NCI-H1105 treated with DMSO at 0.1 percent for 48 hours (cell line): ENCODE measurements around the gene INHBC.

ENCODE experiments used
- DNase-seq: peaks from one replicate; lab custom pipeline; 2025; lab: John Stamatoyannopoulos, UW

Gene INHBC

GRCh38 chr12:57454566-57455373, 20.2 kb downstream of the INHBC start, which contains the start of gene INHBE:
Gene INHBE, plus strand, starts transcription at chr12:57455307. Its CDS starts 230 bp downstream, at chr12:57455537.
- DNase-seq, result no peak

GRCh38 chr12:57455374-57456144, 21.0 kb downstream of the INHBC start:
- DNase-seq, result no peak

- DNase-seq, result peak; percentile 6
Measured at GRCh38 chr12:57456145-57456700, 21.6 kb downstream of the INHBC start.

GRCh38 chr12:57456737-57457490, 22.3 kb downstream of the INHBC start:
- DNase-seq, result no peak

GRCh38 chr12:57458665-57459054, 24.1 kb downstream of the INHBC start:
- DNase-seq, result no peak

GRCh38 chr12:57459055-57459749, 24.6 kb downstream of the INHBC start:
- peak; percentile 85 for DNase-seq

GRCh38 chr12:57459750-57460467, 25.3 kb downstream of the INHBC start, which contains the start of gene GLI1:
Gene GLI1, plus strand, starts transcription at chr12:57459785. Its CDS starts 3,907 bp downstream, at chr12:57463692.
- DNase-seq, result no peak

- DNase-seq, result no peak
Measured at GRCh38 chr12:57460468-57460784, 25.8 kb downstream of the INHBC start.

- no peak for DNase-seq
Measured at GRCh38 chr12:57460841-57461275, 26.3 kb downstream of the INHBC start.

- DNase-seq, result no peak
Measured at GRCh38 chr12:57461276-57461916, 26.8 kb downstream of the INHBC start.

GRCh38 chr12:57461917-57462250, 27.3 kb downstream of the INHBC start:
- DNase-seq, result no peak

- peak; percentile 73 for DNase-seq
Measured at GRCh38 chr12:57462251-57462911, 27.8 kb downstream of the INHBC start.

GRCh38 chr12:57462912-57463253, 28.3 kb downstream of the INHBC start:
- no peak for DNase-seq

- DNase-seq, result no peak
Measured at GRCh38 chr12:57464569-57464968, 30.0 kb downstream of the INHBC start.

GRCh38 chr12:57465030-57465746, 30.6 kb downstream of the INHBC start:
- DNase-seq, result no peak

GRCh38 chr12:57465747-57466505, 31.3 kb downstream of the INHBC start:
- DNase-seq, result no peak

- DNase-seq, result no peak
Measured at GRCh38 chr12:57467212-57467874, 32.8 kb downstream of the INHBC start.

GRCh38 chr12:57467915-57468314, 33.3 kb downstream of the INHBC start:
- DNase-seq, result no peak
